Kidney (tissue), 14 donors: ENCODE data around the gene TPK1. TPM values are rescaled to one million over a fixed set of nuclear protein-coding genes. Genes with fewer than 3 reads are reported as not detected.

Experiments used
- DNase-seq, 5 donors: peaks; one replicate each; pipeline ENCODE4 v3.0.0-alpha.2; 2013 to 2020
- FAIRE-seq: peaks from 2 replicates; lab custom pipeline; 2012; peaks lifted over from hg19 to GRCh38; lab: Jason Lieb, UNC
- H3K27ac ChIP-seq, 2 donors: one replicate each; pipeline ENCODE4 v1.7.0; 2013; ENCODE audit warnings: low read depth in 2 of 2, low read length in 2 of 2, inconsistent platforms in 1 of 2
- H3K27me3 ChIP-seq: one replicate; pipeline ENCODE4 v1.7.1; 2013; ENCODE audit warnings: low read length, inconsistent platforms; ENCODE audit not compliant: control insufficient read depth, insufficient read depth
- H3K36me3 ChIP-seq, 3 donors: one replicate each; pipeline versions ENCODE4 v1.7.0 to v1.7.1; 2013; ENCODE audit warnings: low read length in 3 of 3, control low read depth in 1 of 3, inconsistent platforms in 1 of 3; ENCODE audit not compliant: insufficient read depth in 3 of 3, control insufficient read depth in 2 of 3
- H3K4me1 ChIP-seq, 3 donors: one replicate each; pipeline versions ENCODE4 v1.7.0 to v1.7.1; 2013; ENCODE audit warnings: low read length in 3 of 3, inconsistent platforms in 1 of 3, low read depth in 1 of 3; ENCODE audit not compliant: control insufficient read depth in 2 of 3, insufficient read depth in 2 of 3
- H3K4me3 ChIP-seq, 3 donors: one replicate each; pipeline versions ENCODE4 v1.7.0 to v1.8.1; 2013; ENCODE audit warnings: low read length in 3 of 3, control low read depth in 1 of 3, inconsistent platforms in 1 of 3
- H3K9ac ChIP-seq, 3 donors: one replicate each; pipeline versions ENCODE4 v1.7.0 to v1.7.1; 2013; ENCODE audit warnings: low read length in 3 of 3, control low read depth in 1 of 3, inconsistent platforms in 1 of 3
- H3K9me3 ChIP-seq, 3 donors: one replicate each; pipeline versions ENCODE4 v1.7.0 to v1.7.1; 2013; ENCODE audit warnings: low read length in 3 of 3, control low read depth in 1 of 3, inconsistent platforms in 1 of 3; ENCODE audit not compliant: control insufficient read depth in 2 of 3, insufficient read depth in 1 of 3
- intact Hi-C: fragments of 100-400 bp; cut with DNase I; formaldehyde crosslinking; loops from one replicate; pipeline ENCODE4 v1.11.1; 2022
- polyA plus RNA-seq: library from polyadenylated mRNA; stranded (reverse); fragments of 350-450 nt; fragmentation: Illumina TruSeq; extraction: RNeasy Lipid Tissue Mini Kit (QIAGEN cat#74804); gene quantifications from one replicate; pipeline ENCODE4 v1.2.3, GENCODE V29; 2014; ENCODE audit warnings: low read depth, low replicate concordance; ENCODE audit not compliant: insufficient read depth
- total RNA-seq: library from RNA; stranded (reverse); fragmentation: NEBNext Ultra II Directional; extraction: Animal tissue kit (Norgen Biotek cat#: 25700); gene quantifications from one replicate; pipeline ENCODE4 v1.2.1, GENCODE V29; 2021
- TF ChIP-seq, protein P1 (sequence below): IDR thresholded peaks from 3 replicates; pipeline ENCODE4 v1.5.1; 2012; ENCODE audit warnings: mild to moderate bottlenecking, moderate library complexity, borderline replicate concordance; ENCODE audit not compliant: insufficient read depth; ENCODE audit errors: extremely low read depth
- donor health status: control.
- donor health status: control.
- donor health status: control.
- donor health status: control.
- donor health status: control.
- donor health status: DM: yes; HTN: yes; CAD: no.
- donor health status: Normal renal cell carcinoma (clear cell type).

The TPK1 gene
- total and polyA plus RNA-seq, 2 donors from 2014 or later, result 5.3 to 15.5 TPM

DNA sequence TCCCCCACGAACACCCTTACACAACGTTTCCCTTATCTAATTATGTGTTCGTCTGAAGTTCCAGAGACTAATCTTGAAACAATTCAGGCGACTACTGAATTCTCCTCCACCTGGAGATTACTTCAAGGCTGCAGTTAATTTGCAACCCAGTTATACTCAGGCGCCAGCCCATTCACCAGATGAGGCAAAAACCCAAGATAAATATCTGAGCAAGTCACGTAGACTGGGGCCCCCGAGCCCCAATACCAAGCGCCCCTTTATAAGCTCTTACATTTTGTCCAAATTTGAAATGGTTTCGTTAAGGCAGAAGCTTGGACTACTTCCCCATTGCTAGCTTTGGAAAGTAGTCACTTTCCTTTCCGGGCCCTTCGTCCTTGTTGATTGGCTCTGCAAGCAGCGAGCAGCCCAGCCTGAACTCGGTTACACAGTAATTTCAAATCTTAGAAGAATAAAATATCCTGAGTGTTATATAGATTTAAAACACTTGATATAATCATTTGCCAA, 1.2 kb downstream of the TPK1 start:
- intact Hi-C loops, result no loop called here
- TF ChIP-seq, protein P1, sequence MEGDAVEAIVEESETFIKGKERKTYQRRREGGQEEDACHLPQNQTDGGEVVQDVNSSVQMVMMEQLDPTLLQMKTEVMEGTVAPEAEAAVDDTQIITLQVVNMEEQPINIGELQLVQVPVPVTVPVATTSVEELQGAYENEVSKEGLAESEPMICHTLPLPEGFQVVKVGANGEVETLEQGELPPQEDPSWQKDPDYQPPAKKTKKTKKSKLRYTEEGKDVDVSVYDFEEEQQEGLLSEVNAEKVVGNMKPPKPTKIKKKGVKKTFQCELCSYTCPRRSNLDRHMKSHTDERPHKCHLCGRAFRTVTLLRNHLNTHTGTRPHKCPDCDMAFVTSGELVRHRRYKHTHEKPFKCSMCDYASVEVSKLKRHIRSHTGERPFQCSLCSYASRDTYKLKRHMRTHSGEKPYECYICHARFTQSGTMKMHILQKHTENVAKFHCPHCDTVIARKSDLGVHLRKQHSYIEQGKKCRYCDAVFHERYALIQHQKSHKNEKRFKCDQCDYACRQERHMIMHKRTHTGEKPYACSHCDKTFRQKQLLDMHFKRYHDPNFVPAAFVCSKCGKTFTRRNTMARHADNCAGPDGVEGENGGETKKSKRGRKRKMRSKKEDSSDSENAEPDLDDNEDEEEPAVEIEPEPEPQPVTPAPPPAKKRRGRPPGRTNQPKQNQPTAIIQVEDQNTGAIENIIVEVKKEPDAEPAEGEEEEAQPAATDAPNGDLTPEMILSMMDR, result no peak
- no peaks in the 10 kb centered on the region for H3K36me3 ChIP-seq
- DNase-seq, result peak in 1 of 5 donors; percentile 45
- peaks cover 0 to 6% (median 0%) of the 10 kb centered on the region in 3 donors for H3K4me1 ChIP-seq
- peaks cover 0 to 5% (median 0%) of the 10 kb centered on the region in 3 donors for H3K9me3 ChIP-seq
- no peaks in the 10 kb centered on the region for H3K27me3 ChIP-seq
- peak overlapping the region; percentile 85 to 97 (median 95) for H3K4me3 ChIP-seq
- no peak for FAIRE-seq
- H3K27ac ChIP-seq, result peak overlapping the region in 1 of 2 donors; percentile 96
- H3K9ac ChIP-seq, result peak overlapping the region; percentile 91 to 96 (median 93)

DNA sequence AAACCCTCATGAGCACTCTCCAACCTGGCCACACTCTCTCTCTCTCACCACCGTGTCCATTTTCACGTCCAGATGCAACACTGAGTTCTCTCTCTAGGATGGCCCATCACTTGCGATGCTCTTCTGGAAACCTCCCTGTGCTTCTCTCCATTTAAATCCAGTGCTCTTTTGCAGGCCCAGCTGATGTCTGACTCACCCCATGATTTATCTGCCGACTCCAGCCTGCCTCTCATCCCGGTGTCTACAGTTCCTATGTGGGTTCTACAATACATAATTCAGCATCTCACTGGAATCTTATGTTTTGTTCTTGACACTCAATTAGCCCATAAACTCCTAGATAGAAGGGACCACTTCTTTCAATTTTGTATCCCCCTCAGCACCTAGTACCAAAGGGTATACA, 5.0 kb downstream of the TPK1 start:
- no peaks in the 10 kb centered on the region for H3K36me3 ChIP-seq
- intact Hi-C loops, result no loop called here
- TF ChIP-seq, protein P1, result no peak
- DNase-seq (no peak), FAIRE-seq (no peak)
- no peak overlapping the region for H3K4me3 ChIP-seq
- H3K9me3 ChIP-seq, result no peaks in the 10 kb centered on the region
- no peak overlapping the region for H3K9ac ChIP-seq
- no peak overlapping the region for H3K27ac ChIP-seq
- H3K27me3 ChIP-seq, result no peaks in the 10 kb centered on the region
- peaks cover 0 to 4% (median 0%) of the 10 kb centered on the region in 3 donors for H3K4me1 ChIP-seq

DNA sequence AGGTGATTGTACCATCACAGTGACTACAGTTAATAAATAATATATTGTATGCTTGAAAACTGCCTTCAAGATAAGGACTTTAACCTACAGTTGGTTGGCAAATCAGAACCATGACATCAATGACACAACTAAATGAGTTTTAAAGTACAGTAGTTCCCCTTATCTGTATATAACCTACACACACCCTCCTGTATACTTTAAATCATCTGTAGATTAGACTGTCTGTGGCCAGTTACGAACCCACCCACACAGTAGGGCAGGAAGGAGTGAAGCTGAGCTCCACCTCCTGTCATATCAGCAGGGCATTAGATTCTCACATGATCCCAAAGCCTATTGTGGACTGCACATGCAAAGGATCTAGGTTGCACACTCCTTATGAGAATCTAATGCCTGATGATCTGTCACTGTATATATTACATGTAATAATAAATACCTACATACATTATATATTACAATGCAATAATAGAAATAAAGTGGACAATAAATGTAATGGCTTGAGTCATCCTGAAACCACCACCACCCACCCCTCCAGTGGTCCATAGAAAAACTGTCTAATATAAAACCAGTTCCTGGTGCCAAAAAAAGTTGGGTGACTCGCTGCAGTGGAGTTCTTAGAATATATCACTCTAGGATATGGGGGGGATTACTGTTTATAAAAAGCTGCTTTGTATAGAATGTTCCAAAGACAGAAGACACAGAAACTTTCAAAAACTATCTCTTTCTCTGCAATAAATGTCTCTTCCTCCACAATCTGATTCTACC, 5.6 kb downstream of the TPK1 start:
- TF ChIP-seq, protein P1, result no peak
- FAIRE-seq (no peak), DNase-seq (no peak)
- Histone ChIP-seq H3K27me3 (no peaks in the 10 kb centered on the region), H3K9ac (no peak overlapping the region), H3K27ac (no peak overlapping the region), H3K4me1 (peaks cover 0 to 4% (median 0%) of the 10 kb centered on the region in 3 donors), H3K4me3 (no peak overlapping the region), H3K9me3 (no peaks in the 10 kb centered on the region), H3K36me3 (no peaks in the 10 kb centered on the region)
- intact Hi-C loops, result no loop called here
